8988T (cell line): ENCODE measurements around the gene BICDL1.

Source experiments
- DNase-seq: peaks from one replicate; pipeline ENCODE4 v3.0.0; 2011

Gene BICDL1

DNA sequence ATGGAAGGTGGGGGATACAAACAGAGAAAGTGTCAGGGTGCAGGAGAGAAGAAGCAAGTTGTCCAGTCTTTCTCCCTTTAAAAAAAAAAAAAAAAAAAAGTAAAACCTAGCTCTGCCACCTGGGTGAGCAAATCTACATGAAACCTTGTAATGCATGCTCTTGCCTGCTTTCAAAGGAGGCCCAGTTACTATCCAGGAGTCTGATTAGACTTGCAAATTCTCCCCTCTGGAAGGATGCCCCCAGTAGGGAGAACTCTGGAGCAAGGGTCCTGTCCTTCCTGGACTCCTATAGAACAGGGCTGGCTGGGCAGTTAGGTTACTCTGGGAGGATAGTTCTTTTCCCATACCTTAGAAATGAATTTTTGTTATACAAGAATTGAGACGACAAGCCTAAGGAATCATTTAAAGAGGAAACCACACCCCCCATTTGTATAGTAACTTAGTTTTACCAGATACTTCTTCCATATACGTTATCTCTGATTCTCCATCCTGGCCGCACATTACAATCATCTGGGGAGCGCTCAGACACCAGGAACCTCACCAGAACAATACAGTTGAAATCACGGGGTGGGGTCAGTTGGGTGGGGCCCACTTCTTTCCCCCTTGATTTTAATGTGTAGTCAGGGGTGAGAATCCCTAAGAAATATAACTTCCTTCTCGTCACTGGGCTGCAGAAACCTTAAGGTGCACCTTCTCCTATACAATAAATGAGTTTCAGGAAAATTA, 97.0 kb downstream of the BICDL1 start:
- DNase-seq: no peak

DNA sequence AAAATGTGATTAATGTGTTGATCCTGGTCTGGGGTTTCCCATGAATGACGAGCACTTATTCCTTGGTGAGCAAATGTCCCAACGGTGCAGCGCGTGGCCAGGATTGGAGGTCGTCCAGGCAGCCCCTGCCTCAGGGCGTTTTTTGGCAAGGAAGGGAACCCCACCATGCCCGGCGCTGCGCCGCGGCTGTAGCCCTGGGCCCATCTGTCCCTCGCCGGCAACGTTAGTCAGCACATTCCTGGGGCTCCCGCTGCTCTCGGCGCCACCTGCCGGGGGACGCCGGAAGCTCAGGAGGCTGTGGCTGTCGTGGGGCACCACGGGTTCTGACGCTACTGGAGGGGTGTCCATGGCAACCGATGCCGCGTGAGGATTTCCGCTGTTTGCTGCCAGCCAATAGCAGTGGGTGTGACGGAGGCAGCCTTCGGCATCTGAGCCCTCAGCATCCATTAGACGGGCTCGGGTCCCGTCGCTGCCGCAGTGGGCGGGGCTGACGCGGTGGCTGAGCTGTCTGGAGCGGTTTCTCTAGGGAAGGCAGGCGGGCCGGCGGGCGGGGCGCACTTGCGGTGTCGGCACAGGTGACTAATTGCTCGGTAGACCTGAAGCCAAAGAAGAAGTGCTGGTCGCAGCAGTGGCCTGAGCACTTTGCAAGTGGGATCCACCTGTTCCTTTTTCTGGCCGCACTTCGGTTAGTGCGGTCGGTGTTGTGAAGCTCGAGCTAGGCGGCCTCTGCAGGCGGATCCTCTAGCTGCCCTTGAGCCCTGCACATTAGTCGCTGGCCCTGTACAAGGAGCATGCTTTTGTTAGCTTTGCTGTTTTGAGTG, 98.0 kb downstream of the BICDL1 start:
- peak; percentile 96 for DNase-seq

DNA sequence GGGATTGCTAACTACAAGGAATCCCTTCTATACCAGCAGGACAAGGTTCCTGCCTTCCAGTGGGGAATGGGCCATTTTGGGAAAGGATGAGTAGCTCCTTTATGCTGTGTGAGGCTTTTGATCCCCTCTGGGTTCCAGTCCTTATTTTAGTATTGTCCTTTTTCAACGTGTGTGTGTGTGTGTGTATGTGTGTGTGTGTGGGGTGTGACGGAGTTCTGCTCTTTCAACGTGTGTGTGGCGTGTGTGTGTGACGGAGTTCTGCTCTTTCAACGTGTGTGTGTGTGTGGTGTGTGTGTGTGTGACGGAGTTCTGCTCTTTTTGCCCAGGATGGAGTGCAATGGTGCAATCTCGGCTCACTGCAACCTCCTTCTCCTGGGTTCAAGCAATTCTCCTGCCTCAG, 100.1 kb downstream of the BICDL1 start:
- no peak for DNase-seq

DNA sequence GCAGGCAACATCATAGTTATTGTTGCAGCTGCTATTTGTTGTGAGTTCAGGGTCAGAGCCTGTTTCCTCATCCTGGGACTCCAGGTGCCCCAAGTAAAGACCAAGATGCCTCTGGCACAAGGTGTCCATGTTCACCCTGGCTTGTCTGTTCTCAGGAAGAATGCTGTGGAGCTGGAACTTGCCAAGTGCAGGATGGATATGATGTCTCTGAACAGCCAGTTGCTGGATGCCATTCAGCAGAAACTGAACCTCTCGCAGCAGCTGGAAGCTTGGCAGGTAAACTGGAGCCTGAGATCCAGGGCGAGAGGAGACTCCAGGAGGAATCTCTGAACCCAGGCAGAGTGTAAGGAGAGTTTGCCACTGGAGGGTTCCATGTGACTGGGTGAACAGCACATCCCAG, 100.8 kb downstream of the BICDL1 start:
- no peak for DNase-seq

DNA sequence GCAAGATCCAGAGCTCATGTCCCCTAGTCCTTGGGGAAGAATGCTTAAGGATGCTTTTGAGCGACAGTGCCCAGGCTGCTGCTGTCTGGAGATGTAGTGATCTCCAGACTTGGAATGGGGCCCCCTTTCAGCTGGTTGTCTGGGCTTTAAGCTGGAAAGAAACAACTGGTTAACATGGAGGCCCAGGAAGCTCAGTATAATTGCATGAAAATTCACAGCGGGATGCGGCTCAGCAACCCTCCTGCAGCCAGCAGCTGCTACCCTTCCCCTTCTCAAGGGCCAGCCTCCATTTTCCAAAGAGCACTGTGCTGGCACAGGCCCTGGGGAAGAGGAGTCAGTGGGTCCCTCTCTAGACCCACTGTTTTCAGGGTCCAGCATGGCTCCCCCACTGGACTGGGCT, 101.2 kb downstream of the BICDL1 start:
- no peak for DNase-seq

DNA sequence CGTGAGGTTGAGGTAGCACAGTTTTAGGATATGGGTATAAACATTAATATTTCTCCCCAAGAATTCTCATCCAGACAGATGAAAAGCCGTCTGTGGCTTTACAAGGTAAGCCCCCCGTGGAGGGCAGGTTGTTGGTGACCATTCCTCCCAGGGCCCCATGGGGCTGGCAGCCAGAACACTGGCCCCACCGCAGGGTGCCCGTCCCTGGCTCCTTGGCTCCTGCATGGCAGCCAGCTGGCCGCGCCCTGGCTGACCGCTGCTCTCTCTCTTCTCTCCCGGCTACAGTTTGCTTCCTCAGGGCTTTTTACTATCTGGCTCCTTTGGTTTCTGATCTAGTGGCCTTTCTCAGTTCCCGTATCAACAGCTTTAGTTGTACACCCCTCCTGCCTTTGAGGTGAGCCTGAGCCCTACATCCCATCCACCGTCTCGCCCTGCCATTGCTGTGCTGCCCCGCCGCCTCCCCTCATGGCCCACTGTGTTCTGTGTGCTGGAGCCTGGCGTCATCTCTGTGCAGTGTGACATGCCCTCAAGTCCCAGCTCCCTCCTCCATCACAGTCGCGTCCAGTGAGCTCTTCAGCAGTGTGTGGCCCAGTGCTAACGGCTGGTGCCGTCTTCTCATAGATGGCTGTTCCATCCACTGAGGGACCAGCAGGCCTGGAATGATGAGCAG, 101.7 kb downstream of the BICDL1 start:
- DNase-seq: no peak

DNA sequence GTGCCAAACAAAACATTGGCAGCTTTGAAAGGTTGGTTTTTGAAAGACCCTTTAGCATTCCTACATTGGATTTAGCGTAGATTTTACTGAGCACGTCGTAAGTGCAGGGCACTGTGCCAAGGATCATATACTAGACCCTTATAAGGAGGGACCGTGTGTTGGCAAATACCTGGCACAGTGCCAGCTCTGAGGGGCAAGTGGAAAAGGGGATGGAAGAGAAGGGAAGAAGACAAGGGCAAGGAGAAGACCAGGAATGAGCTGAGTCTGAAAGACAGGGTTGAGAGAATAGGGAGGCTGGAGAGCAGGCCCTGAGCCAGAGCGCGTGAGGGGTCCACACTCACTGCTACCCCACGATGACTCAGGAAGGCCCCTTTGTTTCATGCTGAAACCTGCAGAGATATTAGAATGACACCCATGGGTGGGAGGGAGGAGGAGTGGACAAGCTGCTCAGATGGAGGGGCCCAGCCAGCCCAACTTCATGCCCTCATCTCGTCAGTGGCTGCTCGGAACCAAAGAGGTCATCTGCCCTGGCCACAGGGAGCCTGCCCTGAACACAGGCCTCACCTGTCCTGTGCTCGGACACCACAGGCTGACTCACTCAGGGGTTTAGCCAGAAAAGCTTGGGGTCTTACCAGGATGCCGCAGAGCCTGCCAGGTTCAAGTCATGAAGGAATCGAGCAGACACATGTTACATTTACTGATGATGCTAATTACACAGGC, 102.5 kb downstream of the BICDL1 start:
- no peak for DNase-seq

DNA sequence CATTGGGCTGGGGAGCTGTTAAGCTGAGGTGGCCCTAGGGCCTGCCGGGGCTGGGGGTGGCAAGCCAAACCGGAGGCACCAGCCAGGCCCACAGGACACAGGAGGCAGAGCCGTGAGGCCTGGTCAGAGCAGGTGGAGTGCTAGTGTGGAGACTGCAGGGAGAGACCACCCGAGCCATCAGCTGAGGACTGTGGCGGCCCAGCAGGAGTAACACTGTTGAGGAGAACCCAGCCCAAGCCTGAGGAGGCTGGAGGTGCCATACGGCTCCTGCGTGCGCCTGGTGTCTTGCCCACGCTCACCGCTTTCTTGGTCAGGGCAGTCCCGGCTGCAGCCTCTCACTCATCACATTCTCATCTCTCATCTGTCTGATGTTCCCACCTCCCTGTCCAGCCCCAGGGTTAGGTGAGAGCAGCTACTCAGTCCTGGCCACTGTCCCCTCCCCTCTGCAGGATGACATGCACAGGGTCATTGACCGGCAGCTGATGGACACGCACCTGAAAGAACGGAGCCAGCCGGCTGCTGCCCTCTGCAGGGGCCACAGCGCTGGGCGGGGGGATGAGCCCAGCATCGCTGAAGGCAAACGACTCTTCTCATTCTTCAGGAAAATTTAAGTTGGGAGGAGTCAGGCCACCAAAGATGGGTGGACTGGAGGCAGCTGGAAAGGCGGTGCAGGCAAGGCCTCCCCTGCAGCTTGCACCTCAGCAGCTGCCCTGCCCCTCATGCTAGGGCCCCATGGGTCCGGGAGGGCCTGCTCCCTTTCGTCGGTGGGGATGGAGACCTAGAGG, 103.7 kb downstream of the BICDL1 start:
- no peak for DNase-seq

DNA sequence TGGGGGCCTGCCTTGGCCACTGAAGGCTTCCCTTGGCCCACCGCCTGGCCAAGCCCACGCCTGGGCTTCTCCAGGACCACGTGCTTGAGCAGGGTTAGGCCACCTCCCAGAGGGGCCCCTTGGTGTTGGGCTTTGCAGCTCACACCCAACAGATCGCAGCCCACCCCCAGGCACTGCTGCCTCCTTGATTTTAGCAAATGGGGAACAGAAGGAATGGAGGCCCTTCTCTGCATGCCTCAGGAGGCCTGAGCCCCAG, 104.2 kb downstream of the BICDL1 start:
- DNase-seq: no peak

DNA sequence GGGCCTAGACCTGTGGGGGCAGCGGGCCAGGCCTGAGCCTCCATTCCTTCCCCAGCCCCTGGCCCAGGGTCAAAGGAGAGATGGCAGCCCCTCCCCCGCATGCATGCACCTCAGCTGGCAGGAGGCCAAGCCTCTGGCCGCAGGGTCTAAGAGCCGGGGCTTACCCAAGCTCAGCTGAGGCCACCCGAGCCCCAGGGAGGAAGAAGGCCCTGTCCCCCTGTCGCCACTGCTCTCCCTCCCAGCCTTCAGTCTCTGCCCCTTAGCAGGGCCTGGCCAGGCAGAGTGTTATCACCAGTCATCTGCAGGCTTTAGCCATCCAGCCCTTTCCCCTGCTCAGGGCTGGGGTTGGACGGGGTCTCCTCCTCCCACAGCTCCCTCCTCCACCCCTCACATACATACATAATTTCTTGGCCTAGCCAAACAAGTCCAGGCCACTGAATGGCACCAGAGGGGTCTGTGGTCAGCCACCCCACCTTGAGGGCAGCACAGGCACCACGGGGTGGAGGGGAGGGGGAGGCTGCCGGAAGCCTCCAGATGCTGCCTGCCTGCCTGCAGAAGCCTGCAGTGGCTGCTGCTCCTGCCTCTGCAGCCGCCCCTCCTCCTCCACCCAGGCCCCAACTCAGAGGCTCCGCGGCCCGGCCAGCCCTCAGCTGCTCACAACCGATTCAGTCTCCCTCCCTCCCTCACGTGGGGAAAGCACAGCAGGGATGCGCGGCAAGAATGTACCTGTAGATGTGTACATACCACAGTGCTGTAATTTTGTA, 104.7 kb downstream of the BICDL1 start:
- no peak for DNase-seq

DNA sequence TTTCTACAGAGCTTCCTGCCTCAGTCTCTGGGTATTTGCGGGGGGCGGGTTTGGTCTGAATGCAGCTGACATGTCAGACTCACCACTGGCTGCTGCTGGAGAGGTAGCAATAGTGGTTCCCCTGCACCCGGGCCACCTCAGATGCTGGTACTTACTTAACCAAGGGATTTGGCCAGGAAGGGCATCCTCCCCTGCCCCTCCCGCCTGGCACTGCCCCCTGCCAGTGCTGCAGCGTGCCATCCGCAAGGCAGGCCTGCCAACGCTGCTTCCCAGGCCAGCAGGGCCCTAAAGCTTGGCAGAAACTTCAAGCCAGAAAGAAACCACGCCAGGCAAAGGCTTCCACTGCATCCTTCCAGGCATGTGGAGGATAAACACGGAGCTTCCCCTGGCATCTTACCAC, 105.4 kb downstream of the BICDL1 start:
- DNase-seq: no peak

DNA sequence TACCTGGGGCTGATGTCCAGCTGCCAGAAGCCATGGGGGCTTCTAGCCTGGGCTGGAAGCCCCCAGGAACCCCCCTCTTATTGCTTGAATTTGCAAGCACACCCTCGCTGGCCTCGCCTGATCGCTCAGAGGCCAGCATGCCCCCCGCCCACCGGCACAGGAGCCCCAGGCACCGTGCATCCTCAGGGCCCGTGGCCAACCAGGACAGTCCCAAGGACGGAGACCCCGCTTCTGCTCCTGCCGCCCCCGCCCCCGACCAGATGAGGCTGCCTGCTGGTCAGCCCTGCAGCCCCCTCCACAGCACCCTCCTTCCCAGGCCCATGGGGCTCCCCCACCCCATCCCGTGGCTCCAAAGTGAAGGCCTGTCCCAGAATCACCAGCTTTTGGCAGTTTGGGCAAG, 106.3 kb downstream of the BICDL1 start:
- DNase-seq: no peak

DNA sequence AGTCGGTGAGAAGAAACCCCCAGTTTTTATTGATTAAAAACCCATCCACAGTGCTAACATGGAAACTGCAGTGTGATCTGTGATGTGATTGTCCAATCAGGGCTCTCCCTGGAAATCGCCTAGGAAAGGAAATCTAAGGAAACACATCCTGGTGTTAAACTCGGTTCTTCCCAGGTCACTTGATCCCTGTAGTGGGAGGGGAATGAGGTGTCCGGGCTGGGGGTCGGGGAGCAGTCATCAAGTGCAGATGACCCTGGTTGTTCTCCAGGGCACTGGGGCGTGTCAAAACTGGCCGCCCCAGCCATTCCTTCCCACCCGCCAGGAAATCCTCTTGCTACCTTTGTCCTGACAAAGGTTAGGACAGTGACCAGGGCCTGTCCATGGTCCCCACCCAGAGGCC, 106.7 kb downstream of the BICDL1 start:
- DNase-seq: no peak

DNA sequence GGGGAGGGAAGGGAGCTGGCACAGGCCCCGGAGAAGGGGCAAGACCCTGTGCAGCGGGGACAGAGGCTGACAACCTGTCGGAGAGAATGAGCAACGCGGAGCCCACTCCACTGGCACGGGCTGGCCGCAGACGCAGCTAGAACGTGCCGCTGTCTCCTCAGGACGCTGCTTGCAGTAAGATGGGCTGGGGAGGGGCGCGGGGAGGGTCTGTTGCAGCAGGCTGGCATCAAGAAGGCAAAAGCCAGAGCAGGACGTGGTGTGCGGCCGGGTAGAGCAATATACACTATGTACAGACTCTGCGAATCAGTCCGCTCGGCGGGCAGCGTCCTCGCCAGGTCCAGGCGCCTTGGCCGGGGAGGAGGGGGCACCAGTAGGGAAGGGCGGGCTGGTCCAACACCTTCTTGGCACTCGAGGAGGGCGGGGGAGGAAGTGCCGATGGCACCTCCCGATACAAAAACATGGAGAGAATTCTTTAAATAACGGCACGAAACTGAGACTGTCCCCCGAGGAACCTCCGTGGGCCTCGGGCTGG, 107.7 kb downstream of the BICDL1 start:
- DNase-seq: no peak

DNA sequence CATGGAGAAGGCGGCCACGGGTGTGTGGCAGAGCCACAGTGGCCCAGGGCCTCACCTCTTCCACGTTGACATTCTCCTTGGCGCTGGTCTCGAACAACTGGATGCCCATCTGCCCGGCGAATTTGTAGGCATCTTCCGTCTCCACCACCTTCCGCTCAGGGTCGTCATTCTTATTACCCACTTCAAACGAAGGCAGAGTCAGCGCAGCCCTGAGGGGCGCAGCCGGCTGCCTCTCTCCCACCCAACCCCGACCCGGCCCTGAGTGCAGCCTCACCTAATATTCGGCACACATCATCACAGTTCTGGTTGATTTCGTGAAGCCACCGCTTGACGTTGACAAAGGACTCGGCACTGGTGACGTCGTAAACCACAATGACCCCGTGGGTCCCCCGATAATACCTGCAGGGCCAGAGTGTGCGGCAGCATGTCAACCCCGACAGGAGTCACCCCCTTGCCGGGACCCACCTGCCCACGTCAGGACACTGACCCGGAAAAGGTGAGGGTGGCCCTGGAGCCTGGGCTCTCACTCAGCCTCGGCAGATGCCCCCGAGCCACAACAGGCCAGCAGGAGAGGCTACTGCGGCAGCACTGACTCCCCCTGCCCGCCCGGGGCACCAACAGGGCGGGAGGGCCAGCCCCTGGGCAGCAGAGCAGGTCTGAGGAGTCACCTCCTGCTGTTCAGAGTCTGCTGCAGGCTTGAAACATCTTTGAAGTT, 109.9 kb downstream of the BICDL1 start:
- DNase-seq: no peak

DNA sequence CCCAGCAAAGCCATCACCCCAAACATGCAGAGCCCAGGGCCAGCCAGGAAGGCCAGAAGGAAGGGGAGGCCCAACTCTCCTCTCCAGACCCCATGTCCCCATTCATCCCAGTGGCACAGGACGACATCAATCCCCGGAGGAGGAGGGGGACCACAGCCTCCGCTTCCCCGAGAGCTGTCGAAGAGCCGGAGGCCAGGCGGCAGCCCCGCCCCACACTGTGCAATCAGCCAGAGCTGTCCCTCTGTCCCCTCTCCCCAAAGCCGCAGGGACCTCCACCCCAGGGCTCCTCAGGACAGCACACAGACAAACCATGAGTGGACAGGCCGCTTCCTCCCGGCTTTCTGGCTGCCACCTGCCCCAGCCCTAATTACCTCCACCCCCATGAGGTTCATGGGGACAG, 110.7 kb downstream of the BICDL1 start:
- DNase-seq: no peak

DNA sequence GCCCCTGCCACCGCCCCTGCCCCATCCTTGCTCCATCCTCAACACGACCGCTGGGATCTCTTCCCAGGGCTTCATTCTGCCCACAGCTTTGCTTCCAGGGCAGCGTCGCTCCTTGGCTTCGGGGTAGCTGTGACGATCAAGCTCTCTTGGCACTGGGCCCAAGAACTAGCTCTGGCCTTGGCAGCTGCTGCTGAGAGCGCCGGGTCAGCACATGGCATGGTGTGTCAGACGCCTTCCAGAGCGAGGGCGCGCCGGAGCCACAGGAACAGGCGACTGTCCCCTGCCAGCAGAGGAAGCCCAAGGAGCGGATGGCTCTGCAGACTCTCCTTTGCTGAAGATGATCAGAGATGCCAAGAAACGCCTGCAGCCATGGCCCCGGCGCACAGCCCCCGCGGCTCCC, 111.6 kb downstream of the BICDL1 start:
- no peak for DNase-seq

DNA sequence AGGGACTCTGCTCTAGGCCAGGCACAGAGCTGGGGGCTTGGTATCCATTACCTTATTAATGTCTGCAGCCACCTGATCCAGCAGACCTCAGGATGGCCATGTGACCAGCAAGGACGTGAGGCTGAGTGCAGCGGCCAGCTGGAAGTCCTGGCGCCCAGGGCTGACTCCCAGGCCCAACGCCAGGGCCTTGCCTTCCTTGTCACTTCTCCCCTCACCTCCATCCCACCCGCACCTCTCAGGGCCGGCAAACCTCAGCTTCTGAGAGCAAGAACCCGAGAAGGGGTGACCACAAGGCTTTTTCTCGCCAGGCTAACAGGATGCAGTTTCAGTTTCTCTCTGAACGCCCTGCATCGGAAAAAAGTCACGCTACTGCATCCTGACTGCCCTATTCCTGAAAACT, 112.1 kb downstream of the BICDL1 start:
- no peak for DNase-seq

DNA sequence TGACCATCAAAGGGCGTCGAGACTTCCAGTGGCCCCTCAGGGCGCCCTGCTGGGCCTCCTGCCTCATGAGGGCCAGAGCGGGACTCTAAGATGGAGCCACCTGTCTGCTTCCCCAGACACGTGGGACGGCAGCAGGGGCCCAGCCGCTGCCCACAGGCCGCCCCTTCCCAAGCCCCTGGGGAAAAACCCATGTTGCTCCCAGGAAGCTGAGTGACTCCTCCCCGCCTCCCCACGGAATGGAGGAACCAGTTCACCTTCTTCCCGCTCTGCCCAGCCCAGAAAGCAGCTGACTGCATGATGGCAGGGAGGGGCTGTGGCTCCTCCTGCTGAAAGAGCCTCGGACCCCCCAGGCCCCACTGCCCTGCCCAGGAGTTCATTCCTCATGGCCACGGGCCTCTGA, 112.6 kb downstream of the BICDL1 start:
- no peak for DNase-seq

DNA sequence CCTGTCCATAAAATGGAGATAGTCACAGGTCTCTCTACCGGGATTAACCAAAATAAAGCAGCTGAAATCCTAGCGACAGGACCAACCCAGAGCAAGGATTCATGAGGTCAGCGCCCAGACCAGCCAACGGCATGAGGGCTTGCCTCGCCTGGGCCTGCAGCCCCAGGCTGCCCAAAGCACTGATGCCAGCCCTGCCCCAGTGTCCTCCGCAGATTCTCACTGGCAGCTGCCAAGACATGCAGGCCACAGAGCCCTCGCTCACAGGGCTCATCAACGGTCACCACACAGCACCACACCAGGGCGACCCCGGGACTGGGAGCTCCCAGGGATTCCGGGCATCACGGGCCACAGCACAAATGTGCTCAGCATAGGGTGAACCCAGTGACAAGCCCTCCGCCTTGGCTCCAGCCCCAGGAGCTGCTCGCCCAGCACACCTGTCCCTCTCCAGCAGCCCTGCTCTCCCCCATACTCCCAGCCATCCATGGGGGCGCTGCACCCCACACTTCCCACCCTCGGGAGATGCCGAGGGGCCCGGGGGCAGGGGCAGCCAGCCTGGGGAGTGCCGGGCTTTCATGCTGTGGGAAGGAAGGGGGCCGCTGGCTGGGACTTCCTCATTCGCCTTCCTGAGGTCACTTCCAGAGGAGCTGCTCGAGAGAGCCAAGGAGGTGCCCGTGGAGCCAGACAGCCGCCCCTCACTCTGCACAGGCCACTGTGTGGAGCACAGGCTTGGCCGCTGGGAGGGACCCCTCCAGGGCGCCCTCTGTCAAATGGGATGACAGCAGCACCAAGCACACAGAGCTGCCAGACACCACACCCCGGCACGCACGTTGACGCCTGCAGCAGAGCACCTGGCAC, 113.4 kb downstream of the BICDL1 start:
- DNase-seq: no peak
